ENCODE results near the gene MCC. TPM values are rescaled to one million over a fixed set of nuclear protein-coding genes. Genes with fewer than 3 reads are reported as not detected.

Gene MCC
- total and polyA plus RNA-seq, 4 donors: 9.0 to 47.3 (median 14.7) TPM

GRCh38 chr5:113221294-113222176, 266.7 kb downstream of the MCC start:
- TF ChIP-seq FOXA1 (IDR thresholded peaks at IDR 0.05) (no peak), RAD21 (IDR thresholded peaks at IDR 0.05) (no peak), YY1 (IDR thresholded peaks at IDR 0.05) (no peak), GABPA (IDR thresholded peaks at IDR 0.05 in 1 of 2, conservative IDR thresholded peaks at IDR 0.05 in 1 of 2) (no peak), REST (IDR thresholded peaks at IDR 0.05) (no peak), EGR1 (IDR thresholded peaks at IDR 0.05; ENCODE audit: low read depth in 2 of 2) (no peak), JUND (IDR thresholded peaks at IDR 0.05) (no peak), FOXA2 (IDR thresholded peaks at IDR 0.05) (no peak), CTCF (IDR thresholded peaks at IDR 0.05; ENCODE audit: low read depth, low read length, missing input control) (no peak), NR2F2 (IDR thresholded peaks at IDR 0.05) (no peak), SP1 (IDR thresholded peaks at IDR 0.05) (no peak), HNF4A (conservative IDR thresholded peaks at IDR 0.05) (no peak), MAX (IDR thresholded peaks at IDR 0.05) (no peak), RXRA (IDR thresholded peaks at IDR 0.05) (no peak), TAF1 (conservative IDR thresholded peaks at IDR 0.05) (no peak), ZBTB33 (IDR thresholded peaks at IDR 0.05) (no peak), ATF3 (IDR thresholded peaks at IDR 0.05) (no peak), HNF4G (IDR thresholded peaks at IDR 0.05) (no peak)
- H3K4me1 ChIP-seq (ENCODE audit: control insufficient read depth in 4 of 4, insufficient read depth in 4 of 4, low read length in 3 of 4): peaks cover 0 to 29% (median 10%) of the 10 kb centered on the region in 4 donors
- H3K27ac ChIP-seq (ENCODE audit: low read depth in 1 of 2, low read length in 2 of 2): no peak overlapping the region
- no peaks in the 10 kb centered on the region for H3K27me3 ChIP-seq (ENCODE audit: control insufficient read depth in 4 of 4, insufficient read depth in 4 of 4, low read length in 3 of 4)
- no peak overlapping the region for H3K4me3 ChIP-seq (ENCODE audit: low read depth in 1 of 3, low read length in 3 of 3)
- DNase-seq (ENCODE audit: low spot score): no peak
- no peaks in the 10 kb centered on the region for H3K36me3 ChIP-seq (ENCODE audit: control insufficient read depth in 4 of 4, insufficient read depth in 3 of 4, low read depth in 1 of 4, low read length in 3 of 4)
- 88% methylated on average over 5 of the region's 5 CpGs for WGBS
- H3K9me3 ChIP-seq (ENCODE audit: control insufficient read depth in 4 of 4, low read length in 3 of 4): no peaks in the 10 kb centered on the region
- H3K9ac ChIP-seq (ENCODE audit: low read depth in 1 of 2, low read length in 2 of 2): no peak overlapping the region

Data from liver (tissue), 9 donors.